ENCODE results near the gene OR2T29. TPM values are rescaled to one million over a fixed set of nuclear protein-coding genes. Genes with fewer than 3 reads are reported as not detected.
"Not testable (repeated sequence)": the region's sequence is repeated elsewhere in the genome, so short reads cannot be mapped to it uniquely, and the experiment has no call there.

Gene OR2T29
- total RNA-seq, 1 donor from 2014 or later = not detected

- Histone ChIP-seq H3K27me3 (ENCODE audit: low read depth) (no peaks in the 10 kb centered on the region), H3K4me3 (no peak overlapping the region), H3K9me3 (no peaks in the 10 kb centered on the region), H3K4me1 (no peaks in the 10 kb centered on the region), H3K36me3 (no peaks in the 10 kb centered on the region), H3K27ac (no peak overlapping the region)
- no peak for ATAC-seq
- TF ChIP-seq, protein P1, sequence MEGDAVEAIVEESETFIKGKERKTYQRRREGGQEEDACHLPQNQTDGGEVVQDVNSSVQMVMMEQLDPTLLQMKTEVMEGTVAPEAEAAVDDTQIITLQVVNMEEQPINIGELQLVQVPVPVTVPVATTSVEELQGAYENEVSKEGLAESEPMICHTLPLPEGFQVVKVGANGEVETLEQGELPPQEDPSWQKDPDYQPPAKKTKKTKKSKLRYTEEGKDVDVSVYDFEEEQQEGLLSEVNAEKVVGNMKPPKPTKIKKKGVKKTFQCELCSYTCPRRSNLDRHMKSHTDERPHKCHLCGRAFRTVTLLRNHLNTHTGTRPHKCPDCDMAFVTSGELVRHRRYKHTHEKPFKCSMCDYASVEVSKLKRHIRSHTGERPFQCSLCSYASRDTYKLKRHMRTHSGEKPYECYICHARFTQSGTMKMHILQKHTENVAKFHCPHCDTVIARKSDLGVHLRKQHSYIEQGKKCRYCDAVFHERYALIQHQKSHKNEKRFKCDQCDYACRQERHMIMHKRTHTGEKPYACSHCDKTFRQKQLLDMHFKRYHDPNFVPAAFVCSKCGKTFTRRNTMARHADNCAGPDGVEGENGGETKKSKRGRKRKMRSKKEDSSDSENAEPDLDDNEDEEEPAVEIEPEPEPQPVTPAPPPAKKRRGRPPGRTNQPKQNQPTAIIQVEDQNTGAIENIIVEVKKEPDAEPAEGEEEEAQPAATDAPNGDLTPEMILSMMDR (IDR thresholded peaks at IDR 0.05) = no peak
- DNase-seq = no peak
- intact Hi-C loops (cut with DNase I) = no loop called here
Measured at GRCh38 chr1:248576260-248576980, 13.8 kb upstream of the OR2T29 start.

GRCh38 chr1:248574657-248575056 lies 12.1 kb upstream of the OR2T29 start, which contains the start of gene OR2T34:
OR2T34 (minus strand) TSS chr1:248574757; CDS start chr1:248574757, 0 bp downstream.
- intact Hi-C loops (cut with DNase I); ATAC-seq: not testable (repeated sequence)

DNA sequence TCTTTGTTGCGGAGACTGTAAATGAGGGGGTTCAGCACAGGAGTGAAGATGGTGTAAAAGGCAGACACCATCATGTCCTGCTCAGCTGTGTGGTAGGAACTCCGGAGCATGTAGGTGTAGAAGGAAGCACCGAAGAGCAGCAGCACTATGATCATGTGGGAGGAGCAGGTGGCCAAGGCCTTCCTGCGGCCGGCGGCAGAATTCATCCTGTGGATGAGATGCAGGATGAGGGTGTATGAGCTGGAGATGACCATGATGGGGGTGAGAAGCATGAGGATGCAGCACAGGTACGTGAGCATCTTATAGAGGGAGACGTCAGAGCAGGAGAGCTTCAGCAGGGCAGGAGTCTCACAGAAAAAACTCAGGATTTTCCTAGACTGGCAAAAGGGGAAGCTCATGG lies 11.3 kb upstream of the OR2T29 start:
- DNase-seq; ATAC-seq; intact Hi-C loops (cut with DNase I): not testable (repeated sequence)

More at GRCh38 chr1:248574657-248575056, 12.1 kb upstream of the OR2T29 start, which contains the start of gene OR2T34:
- not testable (repeated sequence) for H3K4me1 ChIP-seq; DNase-seq; H3K27me3 ChIP-seq (ENCODE audit: low read depth); H3K36me3 ChIP-seq; H3K4me3 ChIP-seq; H3K27ac ChIP-seq; H3K9me3 ChIP-seq

GRCh38 chr1:248572049-248572448 lies 9.5 kb upstream of the OR2T29 start:
- H3K9me3 ChIP-seq; intact Hi-C loops (cut with DNase I); H3K4me3 ChIP-seq; H3K27ac ChIP-seq; H3K4me1 ChIP-seq; H3K36me3 ChIP-seq; H3K27me3 ChIP-seq (ENCODE audit: low read depth); ATAC-seq; DNase-seq: not testable (repeated sequence)

More for the DNA sequence above, 11.3 kb upstream of the OR2T29 start:
- not testable (repeated sequence) for H3K9me3 ChIP-seq; H3K27me3 ChIP-seq (ENCODE audit: low read depth); H3K36me3 ChIP-seq; H3K4me3 ChIP-seq; H3K4me1 ChIP-seq; H3K27ac ChIP-seq

- intact Hi-C loops (cut with DNase I); H3K4me3 ChIP-seq; H3K27ac ChIP-seq; DNase-seq; ATAC-seq; H3K9me3 ChIP-seq; H3K4me1 ChIP-seq; H3K27me3 ChIP-seq (ENCODE audit: low read depth); H3K36me3 ChIP-seq: not testable (repeated sequence)
Measured at GRCh38 chr1:248570811-248571210, 8.2 kb upstream of the OR2T29 start.

GRCh38 chr1:248569049-248569448 lies 6.5 kb upstream of the OR2T29 start:
- H3K27me3 ChIP-seq (ENCODE audit: low read depth); intact Hi-C loops (cut with DNase I); H3K9me3 ChIP-seq; H3K27ac ChIP-seq; H3K36me3 ChIP-seq; H3K4me1 ChIP-seq; H3K4me3 ChIP-seq; DNase-seq: not testable (repeated sequence)
- peak in 1 of 2 donors; percentile 62 for ATAC-seq

- H3K4me3 ChIP-seq; H3K27me3 ChIP-seq (ENCODE audit: low read depth); H3K9me3 ChIP-seq; H3K4me1 ChIP-seq; DNase-seq; intact Hi-C loops (cut with DNase I); H3K27ac ChIP-seq; H3K36me3 ChIP-seq; ATAC-seq: not testable (repeated sequence)
Measured at GRCh38 chr1:248565530-248566373, 3.2 kb upstream of the OR2T29 start.

- H3K9me3 ChIP-seq; DNase-seq; H3K4me1 ChIP-seq; H3K36me3 ChIP-seq; H3K4me3 ChIP-seq; ATAC-seq; H3K27me3 ChIP-seq (ENCODE audit: low read depth); intact Hi-C loops (cut with DNase I); H3K27ac ChIP-seq: not testable (repeated sequence)
Measured at GRCh38 chr1:248551027-248551426, 11.5 kb downstream of the OR2T29 start.

DNA sequence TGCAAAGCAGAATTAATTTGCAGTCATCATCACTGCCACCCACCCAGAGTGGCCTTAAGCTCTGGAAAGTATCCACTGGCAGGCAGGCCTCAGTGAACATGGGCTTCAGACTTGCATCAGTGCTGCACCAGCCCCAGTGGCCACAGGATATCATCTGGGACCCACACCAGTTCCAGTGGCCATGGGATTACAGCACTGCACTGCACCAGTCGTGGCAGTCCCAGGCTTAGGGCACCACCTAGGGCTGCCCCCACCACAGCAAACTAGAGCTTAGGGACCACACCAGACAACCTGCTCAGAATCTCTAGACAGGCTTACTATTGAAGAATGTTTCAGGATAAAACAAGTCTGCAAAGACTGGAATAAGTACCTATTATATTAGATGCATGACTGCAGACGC lies 15.2 kb downstream of the OR2T29 start:
- H3K36me3 ChIP-seq; H3K4me1 ChIP-seq; DNase-seq; intact Hi-C loops (cut with DNase I); H3K27ac ChIP-seq; H3K4me3 ChIP-seq; H3K9me3 ChIP-seq; ATAC-seq; H3K27me3 ChIP-seq (ENCODE audit: low read depth): not testable (repeated sequence)

- intact Hi-C loops (cut with DNase I); H3K9me3 ChIP-seq; ATAC-seq; H3K4me1 ChIP-seq; H3K27me3 ChIP-seq (ENCODE audit: low read depth); H3K4me3 ChIP-seq; H3K27ac ChIP-seq; DNase-seq; H3K36me3 ChIP-seq: not testable (repeated sequence)
Measured at GRCh38 chr1:248537449-248537848, 25.1 kb downstream of the OR2T29 start.
